Measurements from ENCODE around the gene PANX3.
A peak's percentile ranks its signal among the peaks of the same experiment; 100 is the strongest.

The PANX3 gene

DNA sequence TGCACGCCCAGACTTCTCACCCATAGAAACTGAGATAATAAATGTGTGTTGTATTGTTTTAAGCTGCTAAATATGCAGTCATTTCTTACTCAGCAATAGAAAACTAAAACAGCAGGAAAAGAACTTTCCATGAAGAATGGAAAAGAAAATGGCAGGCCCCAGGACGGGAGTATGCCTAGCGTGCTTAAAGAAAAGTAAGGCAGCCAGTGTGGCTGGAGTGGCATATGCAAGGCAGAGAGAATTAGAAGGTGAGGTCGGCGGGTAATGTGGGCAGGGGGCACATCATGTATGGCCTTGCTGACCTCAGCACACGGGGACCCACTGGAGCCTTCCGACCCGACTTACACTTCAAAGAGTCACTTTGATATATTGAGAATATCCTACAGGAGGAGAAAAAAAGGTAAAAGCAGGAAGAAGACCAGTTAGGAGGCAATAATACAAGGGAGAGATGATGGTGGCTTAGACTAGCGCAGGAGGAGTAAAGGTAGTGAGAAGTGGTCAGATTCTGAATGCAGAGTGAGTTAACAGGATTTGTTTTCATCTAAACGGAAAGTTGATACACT, 31.9 kb downstream of the PANX3 start:
- Histone ChIP-seq H2BK15ac (replicated peaks; ENCODE audit: low read depth) (no peak overlapping the region), H2BK5ac (ENCODE audit: low read length) (no peak overlapping the region), H3K18ac (ENCODE audit: low read length) (no peak overlapping the region), H3K4me1 (ENCODE audit: control insufficient read depth, low read depth, low read length) (peaks cover 3% of the 10 kb centered on the region), H2AK5ac (ENCODE audit: low read length) (no peak overlapping the region), H3K4ac (ENCODE audit: low read depth, low read length) (no peak overlapping the region), H3K56ac (ENCODE audit: low read length) (no peak overlapping the region), H3K4me2 (ENCODE audit: low read length) (no peak overlapping the region), H2BK120ac (ENCODE audit: low read depth, low read length) (no peak overlapping the region), H3K79me2 (ENCODE audit: control insufficient read depth, insufficient read depth, low read length) (no peaks in the 10 kb centered on the region), H3K27ac (ENCODE audit: low read depth, low read length) (no peak overlapping the region), H3K23ac (ENCODE audit: low read length) (no peak overlapping the region), H3K9ac (ENCODE audit: low read length) (no peak overlapping the region), H3K79me1 (ENCODE audit: low read length) (no peaks in the 10 kb centered on the region), H4K5ac (ENCODE audit: low read length) (no peak overlapping the region), H3K36me3 (ENCODE audit: control insufficient read depth, insufficient read depth, low read length) (no peaks in the 10 kb centered on the region), H3K27me3 (ENCODE audit: insufficient read depth, low read length, poor library complexity) (no peaks in the 10 kb centered on the region), H3K4me3 (ENCODE audit: low read length) (no peak overlapping the region), H4K8ac (ENCODE audit: low read depth, low read length) (no peak overlapping the region)
- DNase-seq = no peak
- whole genome bisulfite sequencing (ENCODE audit: extremely low coverage, insufficient coverage, low lambda C conversion rate) = no CpG with 5 or more reads among the region's 10 CpGs

DNA sequence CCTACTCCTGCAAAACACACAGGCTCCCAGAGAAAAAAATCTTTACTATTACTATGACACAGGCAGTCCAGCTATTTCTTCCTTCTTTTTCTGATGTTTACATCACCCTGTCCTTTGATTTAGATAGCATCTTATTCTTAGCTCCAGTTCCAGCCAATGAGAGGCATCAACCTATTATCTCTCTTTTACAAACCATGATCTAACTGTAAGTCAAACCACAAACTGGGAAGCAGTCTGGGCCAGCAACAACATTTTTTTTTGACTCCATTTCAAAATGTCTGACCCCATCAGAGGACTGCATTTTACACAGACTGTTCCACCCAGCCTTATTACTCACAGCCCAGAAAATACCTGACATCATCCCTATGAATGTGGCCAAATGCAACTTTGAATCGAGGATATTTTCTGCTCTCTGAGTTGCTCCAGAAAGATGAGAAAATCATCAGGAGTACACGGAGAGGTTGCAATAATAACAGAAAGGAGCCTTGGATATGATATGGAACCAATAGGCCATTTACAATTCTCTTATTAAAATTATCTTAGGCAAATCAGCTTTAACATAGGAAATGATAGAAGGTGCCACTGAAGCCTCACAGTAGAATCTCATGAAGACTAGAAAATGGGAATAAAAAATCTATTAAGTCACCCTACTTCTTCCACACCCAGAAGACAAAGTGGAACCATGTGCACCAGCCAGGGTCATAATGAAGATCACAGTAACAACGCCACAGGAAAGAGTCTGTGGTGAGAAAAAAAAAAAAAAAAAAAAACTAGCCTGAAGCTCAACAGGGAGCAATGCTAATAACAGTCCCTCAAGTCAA, 32.6 kb downstream of the PANX3 start:
- no peak overlapping the region for H3K4me3 ChIP-seq (ENCODE audit: low read length)
- H3K23ac ChIP-seq (ENCODE audit: low read length) = no peak overlapping the region
- WGBS (ENCODE audit: extremely low coverage, insufficient coverage, low lambda C conversion rate) = no CpG with 5 or more reads among the region's 3 CpGs
- H3K4ac ChIP-seq (ENCODE audit: low read depth, low read length) = no peak overlapping the region
- H2BK120ac ChIP-seq (ENCODE audit: low read depth, low read length) = no peak overlapping the region
- no peak overlapping the region for H4K8ac ChIP-seq (ENCODE audit: low read depth, low read length)
- H3K27ac ChIP-seq (ENCODE audit: low read depth, low read length) = no peak overlapping the region
- H3K56ac ChIP-seq (ENCODE audit: low read length) = no peak overlapping the region
- H2BK5ac ChIP-seq (ENCODE audit: low read length) = no peak overlapping the region
- peaks cover 3% of the 10 kb centered on the region for H3K4me1 ChIP-seq (ENCODE audit: control insufficient read depth, low read depth, low read length)
- H3K79me1 ChIP-seq (ENCODE audit: low read length) = no peaks in the 10 kb centered on the region
- no peak overlapping the region for H3K9ac ChIP-seq (ENCODE audit: low read length)
- H2AK5ac ChIP-seq (ENCODE audit: low read length) = no peak overlapping the region
- H3K27me3 ChIP-seq (ENCODE audit: insufficient read depth, low read length, poor library complexity) = no peaks in the 10 kb centered on the region
- no peak for DNase-seq
- no peaks in the 10 kb centered on the region for H3K36me3 ChIP-seq (ENCODE audit: control insufficient read depth, insufficient read depth, low read length)
- no peak overlapping the region for H3K18ac ChIP-seq (ENCODE audit: low read length)
- no peaks in the 10 kb centered on the region for H3K79me2 ChIP-seq (ENCODE audit: control insufficient read depth, insufficient read depth, low read length)
- no peak overlapping the region for H2BK15ac ChIP-seq (replicated peaks; ENCODE audit: low read depth)
- H4K5ac ChIP-seq (ENCODE audit: low read length) = no peak overlapping the region
- H3K4me2 ChIP-seq (ENCODE audit: low read length) = no peak overlapping the region

DNA sequence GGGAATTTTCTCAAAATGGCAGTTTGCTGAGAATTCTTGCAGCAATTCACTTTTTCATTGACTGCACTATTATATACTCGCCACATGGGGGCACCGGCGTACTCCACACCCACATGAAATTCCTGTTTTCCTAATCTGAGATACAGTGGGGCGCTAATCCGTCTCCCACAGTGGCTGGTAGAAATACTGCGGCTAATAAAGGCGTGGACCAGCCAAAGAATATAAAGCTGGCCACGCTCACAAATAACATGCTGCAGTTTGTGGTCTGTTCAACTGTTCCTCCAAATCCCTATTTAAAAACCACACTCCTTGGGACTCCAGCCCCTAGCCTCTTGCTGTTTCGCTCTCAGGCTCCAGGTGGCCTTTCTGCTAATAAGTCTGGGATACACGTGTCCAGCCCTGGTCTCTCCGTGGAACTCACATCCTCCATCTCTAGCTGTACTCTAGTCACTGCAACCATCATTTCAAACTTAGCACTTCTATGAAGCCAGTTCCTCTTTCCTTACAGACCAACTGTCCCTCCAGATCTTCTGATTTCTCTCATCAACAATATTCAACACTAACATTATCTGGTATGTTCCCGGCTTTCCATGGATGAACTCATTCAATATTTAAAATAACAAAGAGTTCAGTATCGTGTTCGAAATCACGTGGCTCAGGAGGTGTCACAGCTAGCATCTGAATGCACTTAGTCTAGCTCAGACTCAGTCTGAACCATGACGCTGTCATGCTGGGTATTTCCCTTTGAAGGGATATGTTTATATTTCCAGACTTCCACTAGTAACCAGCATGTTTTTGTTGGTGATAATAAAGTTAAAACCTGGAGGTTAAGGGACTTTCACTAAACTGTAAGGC, 33.4 kb downstream of the PANX3 start:
- no peak overlapping the region for H4K5ac ChIP-seq (ENCODE audit: low read length)
- H3K79me1 ChIP-seq (ENCODE audit: low read length) = no peaks in the 10 kb centered on the region
- peak overlapping the region; percentile 47 for H3K4me2 ChIP-seq (ENCODE audit: low read length)
- no peak overlapping the region for H3K9ac ChIP-seq (ENCODE audit: low read length)
- no peak overlapping the region for H3K18ac ChIP-seq (ENCODE audit: low read length)
- H2BK5ac ChIP-seq (ENCODE audit: low read length) = no peak overlapping the region
- H3K27me3 ChIP-seq (ENCODE audit: insufficient read depth, low read length, poor library complexity) = no peaks in the 10 kb centered on the region
- no peak overlapping the region for H3K23ac ChIP-seq (ENCODE audit: low read length)
- peak; percentile 83 for DNase-seq
- H3K4me1 ChIP-seq (ENCODE audit: control insufficient read depth, low read depth, low read length) = peaks cover 3% of the 10 kb centered on the region
- no peak overlapping the region for H3K56ac ChIP-seq (ENCODE audit: low read length)
- no peak overlapping the region for H3K4ac ChIP-seq (ENCODE audit: low read depth, low read length)
- no peak overlapping the region for H2AK5ac ChIP-seq (ENCODE audit: low read length)
- H2BK15ac ChIP-seq (replicated peaks; ENCODE audit: low read depth) = no peak overlapping the region
- H3K36me3 ChIP-seq (ENCODE audit: control insufficient read depth, insufficient read depth, low read length) = no peaks in the 10 kb centered on the region
- no peak overlapping the region for H3K4me3 ChIP-seq (ENCODE audit: low read length)
- H4K8ac ChIP-seq (ENCODE audit: low read depth, low read length) = no peak overlapping the region
- H3K27ac ChIP-seq (ENCODE audit: low read depth, low read length) = no peak overlapping the region
- no peak overlapping the region for H2BK120ac ChIP-seq (ENCODE audit: low read depth, low read length)
- no peaks in the 10 kb centered on the region for H3K79me2 ChIP-seq (ENCODE audit: control insufficient read depth, insufficient read depth, low read length)
- WGBS (ENCODE audit: extremely low coverage, insufficient coverage, low lambda C conversion rate) = no CpG with 5 or more reads among the region's 16 CpGs

DNA sequence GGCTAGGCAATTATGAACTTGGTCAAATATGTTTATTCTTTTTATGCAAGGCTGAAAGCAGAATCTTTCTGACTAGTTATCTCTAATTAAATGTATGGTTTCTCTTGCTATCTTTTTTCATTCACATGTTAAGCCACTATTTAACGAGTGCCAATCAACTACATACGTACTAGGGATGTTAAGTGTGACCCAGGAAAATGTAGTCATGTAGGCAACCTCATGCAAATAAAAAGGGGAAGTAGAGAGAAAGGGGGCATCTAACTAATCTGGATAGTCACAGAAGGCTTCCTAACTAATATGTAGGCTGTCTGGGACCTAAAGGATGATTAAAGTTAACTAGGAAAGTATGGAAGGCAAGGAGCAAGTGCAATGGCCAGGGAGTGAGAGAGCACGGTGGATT, 34.9 kb downstream of the PANX3 start:
- H3K36me3 ChIP-seq (ENCODE audit: control insufficient read depth, insufficient read depth, low read length) = no peaks in the 10 kb centered on the region
- H3K79me2 ChIP-seq (ENCODE audit: control insufficient read depth, insufficient read depth, low read length) = no peaks in the 10 kb centered on the region
- H2BK15ac ChIP-seq (replicated peaks; ENCODE audit: low read depth) = no peak overlapping the region
- H3K79me1 ChIP-seq (ENCODE audit: low read length) = no peaks in the 10 kb centered on the region
- no peak overlapping the region for H3K23ac ChIP-seq (ENCODE audit: low read length)
- no peak overlapping the region for H4K8ac ChIP-seq (ENCODE audit: low read depth, low read length)
- H2BK5ac ChIP-seq (ENCODE audit: low read length) = no peak overlapping the region
- no peak overlapping the region for H3K9ac ChIP-seq (ENCODE audit: low read length)
- WGBS (ENCODE audit: extremely low coverage, insufficient coverage, low lambda C conversion rate) = no CpG with 5 or more reads among the region's 3 CpGs
- no peak overlapping the region for H4K5ac ChIP-seq (ENCODE audit: low read length)
- no peak overlapping the region for H3K27ac ChIP-seq (ENCODE audit: low read depth, low read length)
- no peak overlapping the region for H3K4ac ChIP-seq (ENCODE audit: low read depth, low read length)
- DNase-seq = no peak
- no peak overlapping the region for H2BK120ac ChIP-seq (ENCODE audit: low read depth, low read length)
- no peak overlapping the region for H3K18ac ChIP-seq (ENCODE audit: low read length)
- H3K27me3 ChIP-seq (ENCODE audit: insufficient read depth, low read length, poor library complexity) = no peaks in the 10 kb centered on the region
- H3K56ac ChIP-seq (ENCODE audit: low read length) = no peak overlapping the region
- H3K4me1 ChIP-seq (ENCODE audit: control insufficient read depth, low read depth, low read length) = peaks cover 3% of the 10 kb centered on the region
- no peak overlapping the region for H2AK5ac ChIP-seq (ENCODE audit: low read length)
- no peak overlapping the region for H3K4me3 ChIP-seq (ENCODE audit: low read length)
- H3K4me2 ChIP-seq (ENCODE audit: low read length) = no peak overlapping the region

DNA sequence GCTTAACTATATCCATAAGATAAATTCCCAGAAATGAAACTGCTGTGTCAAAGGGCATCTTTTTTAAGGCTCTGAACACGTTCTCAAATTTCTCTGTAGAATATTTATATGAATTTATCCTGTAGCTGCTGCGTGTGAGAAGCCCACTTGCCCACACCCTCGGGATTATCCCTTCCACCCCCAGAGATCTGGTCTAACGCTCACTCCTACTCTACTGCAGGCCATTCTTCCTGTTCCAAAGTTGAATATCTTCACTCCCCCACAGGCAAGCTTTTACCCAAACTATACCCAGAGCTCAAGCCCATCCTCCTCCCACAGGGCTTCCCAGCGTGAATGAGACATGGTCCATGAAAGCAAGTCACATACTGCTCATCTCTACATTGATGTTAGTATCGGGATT, 37.4 kb downstream of the PANX3 start:
- Histone ChIP-seq H3K27ac (ENCODE audit: low read depth, low read length) (no peak overlapping the region), H2AK5ac (ENCODE audit: low read length) (no peak overlapping the region), H3K36me3 (ENCODE audit: control insufficient read depth, insufficient read depth, low read length) (no peaks in the 10 kb centered on the region), H2BK5ac (ENCODE audit: low read length) (no peak overlapping the region), H3K4me2 (ENCODE audit: low read length) (no peak overlapping the region), H3K79me2 (ENCODE audit: control insufficient read depth, insufficient read depth, low read length) (no peaks in the 10 kb centered on the region), H3K9ac (ENCODE audit: low read length) (no peak overlapping the region), H3K18ac (ENCODE audit: low read length) (no peak overlapping the region), H4K5ac (ENCODE audit: low read length) (no peak overlapping the region), H4K8ac (ENCODE audit: low read depth, low read length) (no peak overlapping the region), H3K4me1 (ENCODE audit: control insufficient read depth, low read depth, low read length) (peaks cover 3% of the 10 kb centered on the region), H3K56ac (ENCODE audit: low read length) (no peak overlapping the region), H3K79me1 (ENCODE audit: low read length) (no peaks in the 10 kb centered on the region), H2BK120ac (ENCODE audit: low read depth, low read length) (no peak overlapping the region), H3K23ac (ENCODE audit: low read length) (no peak overlapping the region), H2BK15ac (replicated peaks; ENCODE audit: low read depth) (no peak overlapping the region), H3K27me3 (ENCODE audit: insufficient read depth, low read length, poor library complexity) (no peaks in the 10 kb centered on the region), H3K4ac (ENCODE audit: low read depth, low read length) (no peak overlapping the region), H3K4me3 (ENCODE audit: low read length) (no peak overlapping the region)
- no peak for DNase-seq
- WGBS (ENCODE audit: extremely low coverage, insufficient coverage, low lambda C conversion rate) = no CpG with 5 or more reads among the region's 6 CpGs

Measured in mesendoderm (in vitro differentiated cells).